Activated naive CD8-positive, alpha-beta T cell treated with anti-CD3 and anti-CD28 coated beads, Interleukin-2, amount 50 U/mL, for 16 hours (primary cell): Measurements from ENCODE around the gene CFAP46.
"Not testable (repeated sequence)": the region's sequence is repeated elsewhere in the genome, so short reads cannot be mapped to it uniquely, and the experiment has no call there.

Experiments used
- DNase-seq: peaks from one replicate; pipeline ENCODE4 v3.0.0-alpha.2; 2020; ENCODE audit warnings: low read depth, low spot score

Gene CFAP46

DNA sequence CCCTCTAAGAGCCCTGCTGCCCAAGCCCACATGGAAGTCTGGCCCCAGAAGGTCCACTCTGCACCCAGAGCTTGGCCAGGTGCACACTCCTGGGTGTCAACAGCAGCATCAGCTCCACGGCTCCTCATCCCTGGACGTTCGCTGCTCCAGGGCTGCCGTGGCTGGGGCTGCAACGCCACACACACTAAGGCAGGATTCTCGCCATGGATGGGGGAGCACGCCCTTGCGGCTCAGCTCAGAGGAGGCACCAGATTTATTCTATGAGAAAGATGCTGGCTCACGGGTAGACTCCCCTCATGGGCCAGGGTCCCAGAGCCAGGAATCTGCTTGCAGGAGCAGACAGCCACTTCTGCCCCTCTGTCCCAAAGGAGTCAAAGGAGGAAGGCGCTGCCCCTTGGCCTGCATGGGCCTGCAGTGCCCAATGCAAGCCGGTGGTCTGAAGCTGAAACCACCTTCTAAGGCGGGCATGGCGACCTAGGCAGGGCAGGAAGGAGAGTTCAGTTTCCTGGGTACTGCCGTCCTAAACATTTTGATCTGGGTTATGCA is 42.1 kb downstream of the CFAP46 start:
- DNase-seq = no peak

DNA sequence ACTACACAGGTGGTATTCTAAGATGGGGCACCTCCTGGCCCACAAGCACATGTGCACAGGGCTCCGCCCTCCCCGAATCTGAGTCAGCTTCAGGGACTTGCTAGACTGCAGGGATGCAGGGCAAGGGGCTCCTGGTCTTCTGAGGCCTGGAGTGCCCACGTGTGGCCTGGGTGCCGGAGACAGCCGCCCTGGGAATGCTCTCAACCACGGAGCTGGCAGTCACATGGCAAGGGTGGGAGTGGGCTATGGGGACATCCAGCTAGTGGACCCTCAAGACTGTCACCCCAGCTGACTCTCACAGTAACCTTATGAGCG is 42.7 kb downstream of the CFAP46 start:
- no peak for DNase-seq

DNA sequence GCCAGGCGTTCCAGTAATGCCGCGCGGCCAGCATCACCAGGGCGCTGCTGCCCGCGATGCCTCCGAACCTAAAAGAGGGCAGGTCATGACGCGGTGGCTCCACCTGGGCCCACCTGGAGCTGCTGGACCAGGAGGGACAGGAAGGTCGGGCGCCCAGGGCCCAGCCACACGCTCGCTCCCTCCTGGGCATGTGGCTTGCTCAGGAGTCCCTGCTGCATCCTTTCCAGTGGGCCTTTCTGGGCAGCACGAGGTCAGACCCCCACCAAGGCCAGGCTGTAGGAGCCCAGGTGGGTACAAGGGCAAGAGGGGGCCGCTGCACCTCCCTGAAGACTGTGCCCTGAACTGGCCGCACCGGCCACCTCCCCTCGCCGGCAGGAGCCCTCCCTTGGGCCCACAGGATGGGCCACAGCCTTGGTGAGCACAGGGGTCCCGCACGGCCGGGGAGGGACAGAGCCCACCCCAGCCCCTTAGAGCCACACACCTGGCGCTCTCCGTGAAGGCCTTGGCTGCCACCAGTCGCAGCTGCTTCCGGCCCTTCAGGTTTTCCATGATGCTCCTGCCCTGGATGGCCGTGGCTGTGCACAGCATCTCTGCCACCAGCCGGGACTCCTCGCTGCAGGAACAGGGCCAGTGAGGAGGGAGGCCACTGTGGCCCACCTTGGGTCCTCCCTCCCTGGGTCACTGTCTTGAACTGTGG is 43.2 kb downstream of the CFAP46 start:
- DNase-seq = no peak

DNA sequence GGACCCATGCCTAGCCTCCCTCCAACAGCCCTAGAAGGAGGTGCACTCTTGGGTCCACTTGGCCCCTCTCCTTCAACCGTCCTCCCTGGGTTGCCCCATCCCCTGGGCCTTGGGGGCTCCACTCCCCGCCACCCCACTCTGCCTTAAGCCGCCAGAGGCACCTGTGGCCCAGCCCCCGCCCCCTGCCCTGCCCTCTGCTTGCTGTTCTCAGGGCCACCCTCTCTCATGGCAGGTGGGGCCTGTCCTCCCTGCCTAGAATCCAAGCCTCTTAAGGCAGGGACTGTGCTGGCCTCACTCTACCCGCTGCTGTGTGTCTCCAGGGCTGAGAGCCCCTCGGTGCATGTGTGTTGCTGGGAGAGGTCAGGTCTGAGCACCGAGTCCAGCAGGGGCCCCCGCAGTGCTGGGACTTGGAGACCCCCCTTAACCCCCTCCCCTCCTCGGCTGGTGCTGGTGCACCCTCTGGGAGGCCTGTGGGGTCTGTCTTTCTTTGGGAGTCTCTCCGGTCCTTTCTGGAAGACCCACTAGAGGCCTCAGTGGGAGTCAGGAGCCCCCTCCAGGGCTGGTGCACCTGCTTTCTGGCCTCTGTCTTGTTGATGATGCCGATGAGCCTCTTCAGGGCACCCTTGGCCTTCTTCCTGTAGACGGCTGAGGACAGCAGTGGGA is 43.8 kb downstream of the CFAP46 start:
- DNase-seq = no peak

DNA sequence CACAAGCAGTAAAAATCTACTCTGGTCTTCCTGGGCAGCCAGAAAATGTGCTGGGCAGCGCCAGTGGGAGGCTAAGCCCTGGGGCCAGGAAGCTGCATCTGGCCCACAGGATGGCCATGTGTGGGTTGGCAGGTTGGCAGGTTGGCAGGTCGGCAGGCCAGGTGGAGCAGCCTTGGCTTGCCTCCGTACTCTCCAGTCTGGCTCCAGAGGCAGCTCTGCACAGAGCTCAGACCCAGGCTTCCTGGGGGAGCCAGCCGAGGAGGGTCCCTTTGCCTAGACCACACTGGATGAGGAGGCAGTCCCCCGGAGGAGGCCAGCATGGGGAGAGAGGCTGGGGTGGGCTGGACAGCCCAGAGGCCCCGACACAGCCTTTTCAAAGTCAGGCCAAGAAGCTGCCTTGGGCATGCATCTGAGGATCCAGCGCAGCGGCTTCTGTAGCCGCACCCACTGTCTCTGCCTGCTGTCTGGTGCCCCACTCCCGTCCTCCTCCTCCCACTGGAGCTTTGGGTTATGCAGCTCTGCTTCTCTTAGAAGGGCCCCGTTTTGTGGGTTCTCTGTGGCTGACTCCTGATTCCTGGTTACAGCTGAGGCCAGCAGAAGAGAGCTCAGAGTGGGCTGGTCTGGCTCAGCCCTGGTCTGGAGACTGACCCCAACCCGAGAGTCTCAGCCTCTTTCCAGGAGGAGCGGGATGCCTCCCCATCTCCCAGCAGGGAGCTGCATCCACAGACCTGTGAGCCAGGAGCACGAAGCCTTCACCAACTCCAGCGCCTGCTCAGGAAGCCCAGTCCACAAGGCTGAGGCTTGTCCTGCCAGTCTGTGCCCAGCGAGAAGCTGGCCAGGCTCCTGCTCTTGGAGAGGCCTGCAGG is 44.6 kb downstream of the CFAP46 start:
- no peak for DNase-seq

DNA sequence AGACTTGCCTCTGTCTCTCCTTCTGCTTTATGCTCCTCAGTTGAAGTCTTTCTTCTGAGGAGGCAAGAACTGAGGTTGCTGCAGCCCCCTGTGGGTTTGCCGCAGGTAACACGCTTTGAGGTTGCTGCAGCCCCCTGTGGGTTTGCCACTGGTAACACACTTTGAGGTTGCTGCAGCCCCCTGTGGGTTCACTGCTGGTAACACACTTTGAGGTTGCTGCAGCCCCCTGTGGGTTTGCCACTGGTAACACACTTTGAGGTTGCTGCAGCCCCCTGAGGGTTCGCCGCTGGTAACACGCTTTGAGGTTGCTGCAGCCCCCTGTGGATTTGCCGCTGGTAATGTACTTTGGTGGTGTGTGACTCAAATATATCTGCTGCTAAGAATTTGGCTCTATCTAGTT is 48.6 kb downstream of the CFAP46 start:
- not testable (repeated sequence) for DNase-seq

DNA sequence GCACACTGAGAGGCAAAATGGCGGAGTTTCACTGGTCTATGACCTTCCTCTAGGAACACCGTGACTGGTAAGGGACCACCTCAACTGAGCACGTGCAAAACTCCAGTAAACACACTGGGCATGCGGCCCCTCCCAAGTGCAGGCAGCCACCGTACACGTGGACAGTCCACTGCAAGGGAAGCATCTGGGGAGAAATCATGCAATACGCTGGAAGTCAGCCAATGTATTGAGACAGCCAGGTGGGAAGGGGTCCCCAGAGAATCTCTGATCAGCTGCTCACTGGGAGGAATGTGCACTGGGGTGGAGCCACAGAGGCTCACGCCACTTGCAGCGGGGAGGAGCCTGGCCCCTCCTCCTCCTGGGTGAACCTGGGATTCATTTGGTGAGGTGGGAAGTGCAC is 49.3 kb downstream of the CFAP46 start:
- DNase-seq = no peak

DNA sequence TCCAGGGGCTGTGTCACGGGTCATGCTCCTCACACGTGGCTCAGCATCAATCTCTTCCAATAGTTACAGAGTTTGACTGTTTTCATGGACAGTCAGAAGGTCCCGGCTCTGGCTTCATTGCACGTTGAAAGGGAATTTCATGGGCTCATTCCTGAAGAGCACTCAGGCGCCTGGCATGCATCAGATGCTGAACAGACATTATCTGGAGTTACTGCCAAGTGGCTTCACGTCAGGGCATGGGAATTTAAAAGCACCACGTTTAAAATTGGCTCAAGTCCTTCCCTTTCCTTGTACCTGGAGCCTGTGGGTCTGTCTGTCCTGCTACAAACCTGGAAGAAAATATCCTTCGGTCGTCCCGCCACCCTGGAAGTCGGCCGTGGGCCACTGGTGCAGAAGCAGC is 50.4 kb downstream of the CFAP46 start:
- no peak for DNase-seq

DNA sequence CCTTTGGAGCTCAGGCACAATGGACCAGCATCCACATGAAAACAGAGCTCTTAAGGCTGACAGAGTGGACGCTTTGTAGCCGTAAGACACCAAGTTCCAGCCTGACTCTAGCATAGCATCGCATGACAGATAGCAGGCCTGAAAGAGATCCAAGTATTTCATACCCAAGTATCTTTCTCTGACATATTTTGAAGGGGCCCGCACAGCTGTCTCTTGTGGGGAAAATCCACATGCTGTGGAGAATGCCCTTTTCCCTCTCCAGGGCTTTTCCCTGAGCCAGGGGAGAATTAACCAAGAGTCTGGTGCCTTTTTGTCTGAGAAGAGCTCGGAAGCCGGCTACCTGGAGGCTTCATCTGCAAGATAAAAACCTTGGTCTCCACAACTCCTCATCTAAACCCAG is 51.0 kb downstream of the CFAP46 start:
- DNase-seq = no peak

DNA sequence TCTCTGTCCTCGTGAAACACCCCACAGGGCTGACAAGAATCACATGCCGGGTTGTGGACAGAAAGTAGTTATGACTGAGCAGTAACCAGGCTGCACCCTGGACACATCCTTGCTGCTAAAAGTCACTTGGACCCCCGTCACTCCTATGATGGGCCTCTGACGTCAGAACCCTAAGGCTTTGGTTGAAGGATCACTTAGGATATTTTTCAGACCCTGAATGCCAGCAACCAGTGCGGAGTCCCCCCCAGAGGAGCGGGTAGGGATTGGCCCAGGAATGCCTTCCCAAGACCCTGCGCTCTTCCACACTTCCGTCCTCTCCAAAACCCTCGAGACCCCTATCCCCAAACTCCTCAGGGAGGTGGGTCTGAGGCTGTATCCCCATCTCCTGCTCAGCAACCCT is 52.1 kb downstream of the CFAP46 start:
- DNase-seq = no peak

DNA sequence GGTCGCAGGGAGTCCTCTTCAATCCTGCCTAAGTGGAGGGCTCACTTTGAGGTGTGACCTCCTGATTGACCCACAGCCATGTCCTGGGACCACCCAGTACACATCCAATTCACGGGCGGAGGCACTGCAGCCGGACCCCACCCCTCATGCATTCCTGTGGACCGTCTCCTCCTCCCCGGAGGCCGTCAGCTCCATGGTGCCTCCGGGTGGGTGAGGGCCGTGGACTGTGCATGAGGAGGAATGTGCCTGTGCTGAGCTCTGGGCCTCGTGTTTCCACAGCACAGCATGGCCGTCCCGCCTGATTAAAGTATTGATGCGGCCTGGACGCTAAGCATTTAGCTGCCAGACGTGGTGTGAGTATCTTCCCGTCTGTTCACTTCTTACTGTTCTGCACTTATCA is 52.8 kb downstream of the CFAP46 start:
- DNase-seq = no peak

DNA sequence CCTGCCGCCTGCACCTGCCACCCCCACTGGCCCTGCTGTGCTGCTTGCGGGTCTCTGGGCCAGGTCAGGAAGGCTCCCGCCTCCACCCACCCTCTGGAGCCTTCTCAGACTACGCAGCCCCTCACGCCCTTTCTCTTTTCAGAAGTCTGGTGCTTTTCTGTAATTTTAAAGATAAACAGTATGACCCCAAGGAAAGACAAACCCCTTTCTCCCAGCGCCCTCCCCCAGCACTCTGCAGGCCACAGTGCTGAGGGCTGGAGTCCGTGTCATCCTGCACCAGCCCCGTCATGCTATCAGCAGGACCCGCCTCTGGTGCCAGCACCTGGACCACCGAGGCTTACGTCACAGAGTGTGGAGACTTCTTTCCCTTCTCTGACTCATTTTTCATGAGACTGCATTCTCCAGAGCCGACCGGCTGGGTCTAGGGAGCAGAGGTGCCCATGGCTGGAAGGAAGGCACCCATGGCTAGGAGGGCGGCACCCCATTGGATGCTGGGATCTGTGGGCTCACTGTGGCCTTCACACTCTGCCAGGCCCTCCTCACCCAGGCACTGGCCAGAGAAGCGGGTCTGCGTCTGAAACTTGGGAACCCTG is 53.4 kb downstream of the CFAP46 start:
- no peak for DNase-seq

DNA sequence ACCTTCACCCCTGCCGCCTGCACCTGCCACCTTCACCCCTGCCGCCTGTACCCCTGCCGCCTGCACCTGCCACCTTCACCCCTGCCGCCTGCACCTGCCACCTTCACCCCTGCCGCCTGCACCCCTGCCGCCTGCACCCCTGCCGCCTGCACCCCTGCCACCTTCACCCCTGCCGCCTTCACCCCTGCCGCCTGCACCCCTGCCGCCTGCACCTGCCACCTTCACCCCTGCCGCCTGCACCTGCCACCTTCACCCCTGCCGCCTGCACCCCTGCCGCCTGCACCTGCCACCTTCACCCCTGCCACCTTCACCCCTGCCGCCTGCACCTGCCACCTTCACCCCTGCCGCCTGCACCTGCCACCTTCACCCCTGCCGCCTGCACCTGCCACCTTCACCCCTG is 53.9 kb downstream of the CFAP46 start:
- DNase-seq = not testable (repeated sequence)

DNA sequence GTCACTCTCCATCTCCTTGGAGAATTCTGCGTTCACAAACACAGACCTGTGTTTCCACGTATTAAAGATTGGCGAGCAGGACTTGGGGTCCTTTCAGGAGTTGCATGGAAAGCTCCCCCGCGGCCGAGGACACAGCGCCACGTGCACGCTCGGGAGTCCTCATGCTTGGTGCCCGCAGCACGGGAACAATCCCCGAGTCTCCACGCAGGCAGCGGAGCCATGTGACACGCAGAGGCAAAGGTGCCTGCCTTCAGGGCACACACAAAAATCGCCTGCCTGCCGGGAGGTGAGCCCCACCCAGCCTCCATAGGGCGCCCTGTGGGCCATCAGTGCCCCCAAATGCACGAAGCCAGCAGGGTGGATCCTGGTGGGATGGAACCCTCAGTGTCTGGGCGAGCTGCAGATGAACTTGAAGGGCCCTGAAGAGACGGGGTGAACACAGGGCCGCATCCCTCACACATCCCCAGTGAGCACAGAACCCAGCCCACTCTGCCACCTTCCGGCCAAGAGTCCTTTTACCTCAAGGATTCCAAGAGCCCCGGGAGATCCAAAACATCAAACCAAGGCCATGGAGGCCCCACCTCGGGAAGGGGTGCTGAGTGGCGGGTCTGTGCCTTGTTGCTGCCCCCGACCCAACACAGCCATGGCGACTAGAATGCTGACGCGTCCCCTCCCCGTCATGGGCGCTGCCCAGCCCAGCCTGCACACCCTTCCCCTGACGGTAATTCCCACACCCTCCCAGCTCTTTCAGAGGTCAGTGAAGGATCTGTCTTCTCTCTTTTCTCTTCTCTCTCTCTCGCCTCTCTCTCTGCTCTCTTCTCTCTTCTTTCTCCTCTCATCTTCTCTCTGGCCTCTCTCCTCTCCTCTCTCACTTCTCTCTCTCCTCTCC is 55.9 kb downstream of the CFAP46 start:
- DNase-seq = no peak

DNA sequence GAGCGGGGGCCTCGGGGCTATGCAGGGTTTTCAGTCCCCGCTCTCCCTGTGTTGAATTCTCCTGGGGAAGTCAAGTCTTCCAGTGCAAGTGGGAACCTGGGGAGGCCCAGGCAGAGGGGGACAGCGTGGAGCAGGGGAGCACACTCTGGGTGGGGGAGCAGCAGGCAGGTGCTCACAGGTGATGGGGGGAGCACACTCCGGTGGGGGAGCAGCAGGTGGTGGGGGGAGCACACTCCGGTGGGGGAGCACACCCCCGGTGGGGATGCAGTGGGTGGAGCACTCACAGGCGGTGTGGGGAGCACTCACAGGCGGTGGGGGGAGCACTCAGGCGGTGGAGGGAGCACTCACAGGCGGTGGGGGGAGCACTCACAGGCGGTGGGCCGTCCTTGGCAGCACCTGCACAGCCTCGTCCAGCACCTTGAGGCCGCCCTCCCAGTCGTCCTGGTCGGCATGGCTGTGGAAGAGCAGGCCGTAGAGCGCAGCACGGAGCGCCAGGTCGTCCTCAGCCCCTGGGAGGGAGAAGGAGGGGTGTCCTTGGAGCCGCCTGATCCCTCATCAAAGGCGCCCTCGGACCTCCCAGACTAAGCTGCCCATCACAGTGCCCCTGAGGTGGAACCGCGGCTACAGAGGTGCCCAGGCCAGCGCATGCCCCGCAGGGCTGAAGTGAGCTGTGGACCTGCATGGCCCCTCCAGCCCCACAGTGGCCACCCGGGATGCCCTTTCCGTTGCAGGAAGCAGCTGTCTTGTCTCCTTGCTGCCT is 56.7 kb downstream of the CFAP46 start:
- DNase-seq = no peak

DNA sequence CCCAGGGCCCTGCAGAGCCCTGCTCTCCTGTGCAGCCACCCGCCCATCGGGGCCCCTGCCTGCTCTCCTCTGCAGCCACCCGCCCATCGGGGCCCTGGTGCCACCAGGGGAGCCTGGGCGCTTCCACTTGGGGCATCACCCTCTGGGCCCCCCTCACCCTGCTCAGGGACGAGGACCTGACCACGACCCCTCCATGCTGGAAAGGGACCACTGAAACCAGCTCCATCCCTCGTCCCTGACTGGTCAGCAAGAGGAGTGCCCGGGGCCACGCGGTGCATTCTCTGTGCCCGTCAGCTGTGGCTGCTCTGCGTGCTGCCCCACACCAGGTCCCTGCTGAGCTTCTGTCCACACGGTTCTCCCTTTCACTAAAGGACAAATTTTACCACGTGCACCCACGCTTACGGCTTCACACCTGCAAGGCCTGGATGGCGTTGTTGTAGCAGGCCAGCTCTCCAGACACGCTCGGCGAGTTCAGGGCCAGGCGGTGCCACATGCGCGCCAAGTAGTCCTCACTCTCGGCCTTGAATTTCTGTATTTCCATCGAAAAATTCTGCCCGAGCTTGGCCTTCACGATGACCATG is 57.6 kb downstream of the CFAP46 start:
- DNase-seq = no peak

DNA sequence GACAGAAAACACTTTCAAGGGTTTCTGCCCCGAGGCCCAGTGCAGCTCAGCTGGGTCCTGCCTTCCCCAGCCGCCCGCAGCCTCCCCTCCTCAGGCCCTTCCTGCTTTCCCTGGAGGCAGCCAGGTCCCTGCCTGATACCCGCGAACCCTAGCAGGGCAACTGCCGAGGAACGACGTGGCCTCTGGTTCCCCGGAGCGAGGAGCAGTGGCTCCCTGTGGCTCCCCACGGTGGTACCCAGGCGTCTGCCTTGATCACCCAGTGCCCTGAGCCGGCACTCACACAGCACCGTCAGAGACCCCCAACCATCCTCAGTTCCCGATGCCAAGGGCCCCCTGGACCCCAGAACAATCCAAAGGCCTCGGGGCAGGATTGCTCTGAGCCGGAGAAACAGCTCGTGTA is 58.3 kb downstream of the CFAP46 start:
- no peak for DNase-seq

DNA sequence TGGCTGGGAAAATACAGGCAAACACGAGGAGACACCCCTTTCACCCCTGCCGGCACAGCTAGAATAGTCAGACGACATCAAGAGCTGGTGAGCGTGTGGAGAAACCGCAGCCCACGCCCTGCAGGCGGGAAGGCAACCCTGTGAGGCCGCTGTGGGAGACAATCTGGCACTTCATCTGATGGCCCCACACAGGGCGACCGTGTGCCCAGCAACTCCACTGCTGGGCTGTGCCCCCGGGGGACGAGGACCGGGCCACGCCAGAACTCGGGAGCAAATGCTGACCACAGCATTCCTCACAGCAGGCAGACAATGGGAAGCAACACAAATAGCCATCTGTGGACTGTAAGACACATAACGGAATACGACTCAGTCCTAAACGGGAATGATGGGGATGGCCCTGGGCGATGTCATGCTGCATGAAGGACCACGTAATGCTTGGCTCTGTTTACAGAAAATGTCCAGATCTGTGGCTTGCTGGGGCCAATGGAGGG is 58.9 kb downstream of the CFAP46 start:
- DNase-seq = no peak

DNA sequence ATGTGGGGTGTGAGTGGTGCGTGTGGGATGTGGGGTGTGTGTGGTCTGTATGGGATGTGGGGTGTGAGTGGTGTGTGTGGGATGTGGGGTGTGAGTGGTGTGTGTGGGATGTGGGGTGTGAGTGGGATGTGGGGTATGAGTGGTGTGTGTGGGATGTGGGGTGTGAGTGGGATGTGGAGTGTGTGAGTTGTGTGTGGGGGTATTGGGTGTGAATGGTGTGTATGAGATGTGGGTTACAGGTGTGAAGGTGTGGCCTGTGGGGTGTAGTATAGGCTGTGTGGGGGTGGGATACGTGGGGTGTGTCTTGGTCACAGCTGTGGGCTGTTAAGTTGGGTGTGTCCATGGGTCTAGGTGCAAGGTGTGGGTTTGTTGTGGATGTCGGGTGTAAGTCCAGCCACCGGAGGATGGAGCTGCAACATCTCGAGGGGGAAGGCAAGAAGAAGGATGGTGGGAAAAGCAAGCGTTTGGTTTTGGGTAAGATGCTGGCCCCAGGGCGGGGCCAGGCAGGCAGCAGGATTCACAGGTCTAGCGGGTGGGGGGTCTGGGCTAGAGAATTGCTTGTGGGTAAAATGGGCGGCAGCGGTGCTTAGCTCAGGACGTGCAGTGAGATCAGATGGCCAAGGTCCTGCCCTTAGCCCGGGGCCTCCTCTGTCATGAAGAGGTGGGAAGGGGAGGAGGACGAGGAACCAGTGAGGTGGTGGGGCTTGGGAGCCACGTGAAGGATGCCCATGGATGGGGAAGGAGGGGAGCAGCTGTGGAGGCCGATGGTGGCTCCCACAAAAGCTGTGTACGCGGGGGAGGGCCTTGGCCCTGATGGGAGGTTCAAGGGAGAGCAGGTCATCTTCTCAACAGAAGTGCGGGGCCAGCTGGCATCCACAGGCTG is 60.1 kb downstream of the CFAP46 start:
- DNase-seq = no peak
